ENCODE measurements around the gene HES2.
"Not testable (repeated sequence)": the region's sequence is repeated elsewhere in the genome, so short reads cannot be mapped to it uniquely, and the experiment has no call there.

The HES2 gene

DNA sequence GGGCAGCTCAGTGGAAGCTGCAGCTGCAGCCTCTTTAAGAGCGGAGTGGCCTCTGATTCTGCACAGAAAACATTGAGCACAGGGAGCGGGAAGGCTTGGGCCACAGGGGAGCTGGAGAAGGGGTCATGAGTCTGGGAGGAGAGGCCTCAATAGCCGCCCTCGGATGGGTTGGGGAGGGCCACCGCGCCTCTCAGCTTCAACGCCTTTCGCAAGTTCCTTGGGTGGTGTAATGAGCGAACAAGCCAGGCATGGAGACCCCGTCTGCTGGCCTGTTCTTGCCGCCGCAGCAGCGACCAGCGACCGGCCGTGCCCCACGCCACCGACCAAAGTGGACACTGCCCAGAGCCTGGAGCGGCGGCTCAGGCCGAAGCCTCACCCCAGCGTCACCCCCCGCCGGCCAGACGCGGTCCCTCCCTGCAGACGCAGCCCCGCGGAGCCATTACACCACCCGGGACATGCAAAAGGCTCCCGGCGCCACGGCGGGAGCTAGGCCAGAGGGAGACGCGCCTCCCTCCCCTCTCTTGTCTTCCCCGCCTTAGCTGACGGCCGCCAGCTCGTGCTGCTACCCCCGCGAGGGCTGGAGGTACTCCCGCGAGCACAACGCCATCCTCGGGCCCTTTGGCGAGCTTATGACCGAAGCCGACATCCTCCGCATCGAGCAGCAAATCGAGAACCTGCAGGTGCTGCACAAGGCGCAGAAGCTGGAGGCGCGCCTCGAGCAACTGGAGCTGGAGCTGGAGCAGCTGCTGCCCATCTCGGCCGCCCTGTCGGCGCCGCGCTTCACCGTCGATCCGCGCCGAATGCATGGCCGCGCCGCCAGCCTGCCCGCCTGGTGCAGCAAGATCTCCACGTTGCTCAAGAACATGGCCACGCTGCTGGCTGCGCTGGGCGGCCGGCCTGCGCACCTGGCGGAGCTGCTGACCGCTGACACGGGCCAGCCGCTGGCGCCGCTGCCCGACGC, 34.5 kb upstream of the HES2 start:
- not testable (repeated sequence) for DNase-seq

DNA sequence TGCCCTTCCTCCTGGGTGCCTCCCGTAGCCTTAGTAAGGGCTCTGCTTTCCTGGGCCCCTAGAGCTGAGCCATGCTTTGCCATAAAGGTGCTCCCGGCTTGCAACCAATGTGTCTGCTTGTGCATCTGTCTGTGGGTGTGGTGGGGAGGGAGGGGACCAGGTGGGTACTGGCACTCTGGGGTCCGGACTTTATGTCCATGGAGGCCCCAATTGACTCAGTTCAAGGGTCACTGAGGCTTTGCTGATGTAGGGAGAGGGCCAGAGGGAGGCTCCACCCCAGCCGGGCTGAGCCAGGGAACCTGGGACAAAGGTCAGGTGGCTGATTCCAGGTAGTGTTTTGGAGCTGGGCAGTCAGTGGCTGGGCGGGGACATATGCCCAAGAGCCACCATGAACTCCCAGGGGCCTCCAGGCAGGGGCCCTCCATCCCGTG, 31.2 kb upstream of the HES2 start:
- DNase-seq: no peak

DNA sequence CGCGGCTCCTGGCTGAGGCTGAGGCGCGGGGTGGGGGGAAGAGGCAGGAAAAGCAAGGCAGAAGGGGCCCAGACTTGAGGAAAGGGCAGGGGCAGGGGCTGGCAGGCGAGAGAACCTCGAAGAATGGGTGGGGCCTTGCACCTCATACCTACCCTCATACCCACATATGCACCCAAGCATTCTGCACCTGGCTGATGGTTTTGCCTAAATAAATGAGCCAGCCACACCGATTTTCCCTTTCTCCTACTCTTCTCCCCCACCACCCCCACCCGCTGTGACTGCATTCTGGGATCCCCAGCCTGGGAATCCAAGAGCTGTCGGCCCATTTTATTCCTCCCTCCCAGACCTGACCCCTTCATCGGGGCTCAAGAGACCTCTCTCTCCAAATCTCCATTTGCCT, 30.8 kb upstream of the HES2 start:
- not testable (repeated sequence) for DNase-seq

DNA sequence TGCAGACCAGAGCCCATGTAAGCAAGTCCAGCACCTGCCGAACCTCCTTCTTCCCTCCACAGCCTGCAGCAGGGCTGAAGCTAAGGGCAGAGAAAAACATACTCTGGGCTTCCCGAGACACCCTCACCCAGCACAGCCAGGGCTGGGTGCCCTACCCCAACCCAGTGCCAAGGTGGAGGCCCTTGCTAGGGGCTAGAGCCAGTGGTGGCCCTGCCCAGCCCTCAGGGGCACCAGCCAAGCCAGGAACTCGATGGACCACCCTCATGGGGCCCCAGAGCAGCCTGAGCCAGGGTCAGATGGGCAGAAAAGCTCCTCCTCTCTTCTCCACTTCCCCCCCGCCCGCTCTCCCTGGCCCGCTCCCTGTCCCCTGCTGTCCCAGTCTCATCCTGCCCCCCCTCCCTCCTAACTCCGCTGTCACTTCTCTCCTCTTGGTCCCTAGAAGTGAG, 30.3 kb upstream of the HES2 start:
- no peak for DNase-seq

DNA sequence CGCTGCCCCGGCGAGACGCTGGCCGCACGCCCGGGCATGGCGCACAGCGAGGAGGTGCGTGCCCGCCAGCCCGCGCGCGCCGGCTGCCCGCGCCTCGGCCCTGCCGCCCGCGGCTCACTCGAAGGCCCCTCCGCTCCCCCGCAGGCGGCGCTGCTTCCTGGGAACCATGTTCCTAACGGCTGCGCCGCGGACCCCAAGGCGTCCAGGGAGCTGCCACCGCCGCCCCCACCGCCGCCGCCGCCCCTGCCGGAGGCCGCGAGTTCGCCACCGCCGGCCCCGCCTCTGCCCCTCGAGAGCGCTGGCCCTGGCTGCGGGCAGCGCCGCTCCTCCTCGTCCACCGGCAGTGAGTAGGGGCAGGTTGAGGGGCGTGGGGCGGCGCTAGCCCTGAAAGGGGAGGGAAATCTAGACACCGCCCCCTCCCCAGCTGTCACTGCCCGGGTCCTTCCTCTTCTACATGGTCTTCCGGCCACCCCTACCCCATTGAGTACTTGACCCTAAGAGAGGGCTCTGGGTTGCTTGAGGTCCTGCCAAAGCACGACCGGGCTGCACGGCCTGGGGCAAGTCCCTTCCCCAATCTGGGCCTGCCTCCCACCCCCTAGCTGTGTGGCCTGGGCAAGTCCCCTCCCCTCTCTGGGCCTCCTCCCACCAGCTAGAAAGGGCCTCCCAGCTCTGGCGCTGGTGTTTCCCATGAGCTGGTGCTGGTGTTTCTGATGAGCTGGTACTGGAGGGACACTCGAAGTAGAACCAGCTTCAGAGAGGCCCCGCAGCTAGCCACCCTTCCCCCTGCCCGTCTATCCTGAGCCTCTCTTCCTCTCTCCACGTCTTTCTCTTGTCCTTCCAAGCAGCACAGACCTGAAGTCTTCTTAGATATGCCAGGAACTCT, 29.3 kb upstream of the HES2 start:
- peak; percentile 68 for DNase-seq

DNA sequence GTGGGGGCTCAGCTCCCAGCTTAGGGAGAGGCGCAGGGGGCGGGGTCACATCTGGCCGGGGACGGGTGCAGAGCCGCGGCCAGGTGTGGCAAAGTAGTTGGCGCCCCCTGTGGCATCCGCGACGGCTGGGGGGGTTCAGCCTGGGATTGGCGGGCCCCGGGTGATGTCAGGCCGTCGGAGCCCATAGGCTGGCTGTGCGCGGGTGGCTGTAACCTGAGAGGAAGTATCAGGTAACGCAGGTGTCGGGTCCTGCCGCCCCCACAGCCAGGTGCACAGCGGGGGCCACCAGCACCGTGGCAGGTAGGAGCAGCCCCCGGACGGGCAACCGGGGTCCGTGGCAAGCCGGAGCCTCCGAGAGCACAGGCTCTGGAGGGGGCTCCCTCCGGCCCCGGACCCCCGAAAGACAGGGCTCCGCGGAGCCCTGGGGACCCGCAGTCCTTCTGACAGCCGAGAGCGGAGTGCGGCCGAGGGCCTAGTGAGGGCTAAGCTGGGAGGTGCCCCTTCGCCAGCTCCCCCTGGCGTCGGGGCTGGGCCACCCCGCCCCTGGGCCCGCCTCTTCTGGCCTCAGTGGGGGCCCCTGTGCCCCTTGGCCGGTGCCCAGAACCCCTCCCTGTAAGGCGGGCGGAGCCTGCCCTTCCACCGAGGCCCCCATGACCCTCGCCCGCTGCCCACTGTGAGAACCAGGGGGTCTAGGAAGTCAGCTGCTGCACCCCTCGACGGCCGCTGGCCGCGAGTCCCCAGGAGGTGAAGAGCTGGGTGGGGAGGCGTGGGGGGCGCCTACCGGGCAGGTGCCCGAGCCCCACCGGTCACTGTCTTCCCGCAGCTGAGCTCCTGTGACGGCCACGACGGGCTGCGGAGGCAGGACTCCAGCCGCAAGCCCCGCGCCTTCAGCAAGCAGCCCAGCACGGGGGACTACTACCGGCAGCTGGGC, 28.4 kb upstream of the HES2 start:
- DNase-seq: peak; percentile 74

DNA sequence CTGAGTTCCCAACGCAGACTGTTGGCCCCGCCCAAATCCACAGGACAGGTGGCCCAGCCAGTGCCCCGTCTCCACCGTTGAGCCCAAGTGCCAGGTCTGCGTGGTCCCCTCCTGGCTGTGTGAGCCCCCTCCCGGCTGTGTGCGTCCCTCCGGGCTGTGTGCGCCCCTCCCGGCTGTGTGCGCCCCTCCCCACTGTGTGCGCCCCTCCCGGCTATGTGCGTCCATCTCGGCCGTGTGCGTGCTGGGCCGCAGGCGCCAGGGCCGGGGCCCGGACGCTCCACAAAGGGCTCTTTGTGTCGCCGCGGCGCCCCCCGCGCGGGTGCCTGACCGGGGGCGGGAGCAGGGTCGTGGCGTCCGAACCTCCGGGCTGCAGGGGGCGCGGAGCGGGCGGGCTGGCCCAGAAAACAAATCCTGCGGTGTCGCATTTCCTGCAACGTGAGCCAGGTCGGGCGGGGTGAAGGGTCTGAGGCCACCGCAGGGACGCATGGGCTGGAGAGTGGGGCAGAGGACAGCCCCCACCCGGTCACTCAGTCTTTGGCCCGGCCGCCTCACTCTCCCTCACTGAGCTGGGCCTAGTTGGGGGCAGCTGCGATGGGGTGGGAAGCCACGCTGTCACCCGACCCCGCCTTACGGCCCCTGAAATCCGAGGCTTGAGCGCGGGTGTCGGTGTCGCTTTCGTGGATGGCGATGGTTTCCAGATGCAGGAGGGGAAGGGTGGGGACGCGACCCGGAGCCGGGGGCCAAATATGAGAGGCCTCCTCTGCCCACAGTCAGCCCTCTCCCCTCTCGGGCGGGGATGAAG, 27.5 kb upstream of the HES2 start:
- no peak for DNase-seq

DNA sequence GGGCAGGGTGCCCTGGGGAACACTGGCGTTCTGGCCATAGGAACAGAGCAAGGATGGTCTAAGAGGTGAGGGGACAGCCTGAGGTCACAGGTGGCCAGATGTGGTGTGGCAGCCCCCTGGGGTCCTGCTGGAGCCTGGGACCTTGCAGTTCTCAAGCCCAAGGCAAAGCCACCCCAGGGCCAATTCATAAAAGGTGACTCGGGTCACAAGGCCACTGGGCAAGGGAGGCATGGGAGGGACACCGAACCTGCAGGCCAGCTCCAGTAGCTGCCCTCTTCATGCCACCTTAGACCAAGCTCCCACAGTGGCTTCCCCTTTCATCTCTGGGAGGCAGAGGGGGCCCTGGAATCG, 26.9 kb upstream of the HES2 start:
- no peak for DNase-seq

DNA sequence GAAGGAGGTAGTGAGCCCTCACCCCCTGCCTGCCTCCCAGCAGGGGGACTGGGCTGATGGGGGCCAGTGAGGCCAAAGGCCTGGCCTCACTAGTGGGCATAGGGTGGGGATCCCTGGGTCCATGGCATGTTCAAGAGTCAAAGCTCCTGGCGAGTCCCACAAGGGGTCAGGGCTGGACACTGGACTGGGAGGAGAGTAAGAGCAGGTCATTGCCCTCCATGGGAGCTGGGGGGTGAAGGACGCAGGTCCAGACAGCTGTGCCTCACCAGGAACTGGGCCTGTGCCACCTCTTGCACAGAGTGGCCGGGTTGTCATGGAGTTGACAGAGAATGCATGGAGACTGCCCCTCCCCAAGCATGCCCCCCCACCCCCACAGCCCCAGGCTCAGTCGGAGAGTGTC, 26.2 kb upstream of the HES2 start:
- not testable (repeated sequence) for DNase-seq

DNA sequence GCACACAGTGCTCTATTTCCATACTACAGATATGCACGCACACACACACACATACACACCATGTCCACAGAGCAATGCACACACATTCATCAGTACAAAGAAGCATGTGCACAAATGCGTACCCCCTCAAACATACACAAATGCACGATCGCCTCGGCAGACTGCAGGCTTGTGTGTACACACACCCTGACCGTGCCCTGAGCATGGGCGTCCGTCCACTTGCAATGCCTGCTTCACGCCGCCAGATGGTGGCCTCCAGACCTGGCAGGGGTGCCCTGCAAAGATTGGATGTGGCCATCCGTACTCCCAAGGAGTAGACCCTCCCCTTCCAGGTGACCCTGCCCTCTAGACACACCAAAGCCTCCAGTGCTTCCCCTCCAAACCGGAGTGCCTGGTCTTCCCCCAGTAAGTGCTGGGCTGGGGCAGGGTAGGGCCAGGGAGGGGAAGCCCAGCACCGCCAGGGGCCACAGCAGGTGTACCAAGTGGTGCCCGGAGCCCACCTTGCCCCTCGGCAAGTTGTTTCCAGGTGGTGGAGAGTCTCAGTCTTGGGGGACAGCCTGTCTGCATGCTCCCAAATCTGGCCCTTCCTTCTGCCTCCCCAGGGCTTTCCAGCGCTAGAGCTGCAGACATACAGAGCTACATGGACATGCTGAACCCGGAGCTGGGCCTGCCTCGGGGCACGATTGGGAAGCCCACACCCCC, 25.5 kb upstream of the HES2 start:
- peak; percentile 67 for DNase-seq

DNA sequence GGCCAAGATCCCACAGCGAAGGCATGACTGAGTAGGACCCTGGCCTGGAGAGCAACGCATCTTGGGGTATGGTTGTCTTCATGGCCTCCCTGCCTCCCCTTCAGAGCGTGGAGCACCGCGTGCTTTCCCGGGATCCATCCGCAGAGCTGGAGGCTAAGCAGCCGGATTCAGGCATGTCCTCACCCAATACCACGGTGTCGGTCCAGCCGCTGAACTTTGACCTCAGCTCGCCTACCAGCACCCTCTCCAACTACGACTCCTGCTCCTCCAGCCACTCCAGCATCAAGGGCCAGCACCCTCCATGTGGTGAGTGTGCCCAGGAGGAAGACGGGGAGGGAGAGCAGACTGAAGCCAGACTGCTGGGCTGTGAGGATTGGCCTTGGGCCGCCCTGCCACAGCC, 24.7 kb upstream of the HES2 start:
- DNase-seq: no peak

DNA sequence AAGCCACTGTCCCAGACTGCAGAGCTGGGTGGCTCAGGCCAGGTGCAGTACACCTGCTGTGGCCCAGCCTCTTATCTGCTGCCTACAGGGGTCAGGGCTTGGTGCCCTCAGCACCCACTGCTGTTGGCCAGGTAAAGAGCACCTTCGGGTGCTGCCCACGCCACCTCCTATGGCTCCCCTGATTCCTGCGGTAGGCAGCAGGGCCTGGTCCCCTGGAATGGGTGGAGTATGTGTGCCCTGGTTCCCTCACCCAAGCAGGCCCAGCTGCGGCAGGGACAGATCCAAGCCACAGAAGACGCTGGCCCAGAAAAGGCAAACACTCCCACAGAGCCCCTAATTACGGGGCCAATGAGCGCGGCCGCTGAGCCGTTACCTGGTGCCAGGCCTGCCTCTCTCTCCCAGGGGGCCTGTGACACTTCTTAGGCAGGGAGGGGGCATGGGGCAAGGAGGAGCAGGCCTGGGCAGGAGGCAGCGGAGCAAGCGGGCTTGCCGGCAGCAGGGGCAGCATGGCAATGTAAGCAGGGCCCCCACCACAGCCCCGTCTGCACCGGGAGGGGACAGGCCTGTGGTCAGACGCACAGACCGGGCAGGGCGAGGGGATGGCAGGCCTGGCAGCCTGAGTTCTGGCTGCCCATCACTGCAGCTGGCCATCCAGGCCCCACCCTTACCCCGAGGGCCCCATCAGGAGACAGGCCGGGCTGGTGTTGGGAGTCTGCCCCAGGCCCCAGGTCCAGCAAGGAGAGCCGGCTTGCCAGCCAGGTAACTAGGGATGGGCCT, 23.8 kb upstream of the HES2 start:
- DNase-seq: no peak

DNA sequence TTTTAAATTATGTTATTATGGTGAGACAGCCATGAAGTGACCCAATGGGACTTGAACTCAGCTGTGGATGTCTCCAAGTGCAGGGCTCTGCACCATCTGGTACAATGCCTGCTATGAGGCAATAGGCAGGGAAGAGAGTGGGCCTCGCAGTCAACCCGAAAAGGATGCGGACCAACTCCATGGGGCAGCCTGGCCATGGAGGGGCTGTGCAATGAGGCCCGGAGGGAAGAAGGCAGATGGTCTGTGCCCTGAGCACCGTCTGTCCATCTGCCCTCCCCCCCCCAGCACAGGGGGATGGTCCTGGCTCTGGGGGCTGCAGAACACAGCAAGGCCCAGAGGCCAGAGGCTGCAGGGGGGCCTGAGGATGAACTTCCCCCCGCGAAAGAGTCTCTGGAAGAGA, 21.9 kb upstream of the HES2 start:
- no peak for DNase-seq

DNA sequence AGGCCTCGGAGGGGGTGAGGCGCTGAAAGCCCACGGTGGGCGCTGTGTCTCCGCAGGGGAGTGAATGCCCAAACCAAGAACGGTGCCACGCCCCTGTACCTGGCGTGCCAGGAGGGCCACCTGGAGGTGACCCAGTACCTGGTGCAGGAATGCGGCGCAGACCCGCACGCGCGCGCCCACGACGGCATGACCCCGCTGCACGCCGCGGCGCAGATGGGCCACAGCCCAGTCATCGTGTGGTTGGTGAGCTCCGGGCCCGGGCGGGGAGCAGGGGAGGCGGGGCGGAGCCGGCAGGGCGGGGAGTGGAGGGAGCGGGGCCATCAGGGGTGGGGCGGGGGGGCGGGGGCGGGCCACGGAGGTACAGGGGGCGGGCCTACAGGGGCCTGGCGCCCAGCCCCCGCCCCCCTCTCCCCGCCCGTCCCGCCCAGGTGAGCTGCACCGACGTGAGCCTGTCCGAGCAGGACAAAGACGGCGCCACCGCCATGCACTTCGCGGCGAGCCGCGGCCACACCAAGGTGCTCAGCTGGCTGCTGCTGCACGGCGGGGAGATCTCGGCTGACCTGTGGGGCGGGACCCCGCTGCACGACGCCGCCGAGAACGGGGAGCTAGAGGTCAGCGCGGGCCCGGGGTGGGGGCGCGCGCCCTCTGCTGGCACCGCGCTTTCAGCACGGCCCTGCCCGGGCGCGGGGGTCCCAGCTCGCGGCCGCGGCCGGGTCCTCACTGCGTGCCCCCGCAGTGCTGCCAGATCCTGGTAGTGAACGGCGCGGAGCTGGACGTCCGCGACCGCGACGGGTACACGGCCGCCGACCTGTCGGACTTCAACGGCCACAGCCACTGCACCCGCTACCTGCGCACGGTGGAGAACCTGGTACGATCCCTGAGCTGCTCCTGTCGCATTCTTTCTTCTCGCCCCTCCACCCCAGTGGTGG, 20.7 kb upstream of the HES2 start:
- DNase-seq: peak; percentile 89

DNA sequence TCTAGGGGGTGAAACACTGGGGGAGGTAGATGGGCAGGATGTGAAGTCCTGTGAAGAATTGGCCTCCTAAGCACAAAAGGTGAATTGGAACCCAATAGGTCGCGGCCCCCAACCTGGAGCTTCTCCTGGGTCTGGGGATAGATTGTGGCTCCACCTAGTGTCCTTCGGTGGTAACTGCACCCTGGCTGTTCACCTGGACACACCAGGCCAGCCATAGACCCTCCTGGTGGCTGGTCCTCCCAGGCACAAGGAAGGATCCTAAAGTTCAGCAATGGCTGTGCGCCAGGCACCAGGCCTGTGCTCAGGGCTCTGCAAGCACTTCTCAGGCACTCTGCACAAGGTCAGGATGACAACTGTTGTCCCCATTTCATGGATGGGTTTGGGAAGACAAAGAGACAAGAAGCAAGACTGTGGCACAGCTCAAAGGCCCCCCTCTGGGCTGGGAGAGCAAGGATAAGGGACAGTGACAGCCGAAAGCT, 18.4 kb upstream of the HES2 start:
- peak; percentile 79 for DNase-seq

DNA sequence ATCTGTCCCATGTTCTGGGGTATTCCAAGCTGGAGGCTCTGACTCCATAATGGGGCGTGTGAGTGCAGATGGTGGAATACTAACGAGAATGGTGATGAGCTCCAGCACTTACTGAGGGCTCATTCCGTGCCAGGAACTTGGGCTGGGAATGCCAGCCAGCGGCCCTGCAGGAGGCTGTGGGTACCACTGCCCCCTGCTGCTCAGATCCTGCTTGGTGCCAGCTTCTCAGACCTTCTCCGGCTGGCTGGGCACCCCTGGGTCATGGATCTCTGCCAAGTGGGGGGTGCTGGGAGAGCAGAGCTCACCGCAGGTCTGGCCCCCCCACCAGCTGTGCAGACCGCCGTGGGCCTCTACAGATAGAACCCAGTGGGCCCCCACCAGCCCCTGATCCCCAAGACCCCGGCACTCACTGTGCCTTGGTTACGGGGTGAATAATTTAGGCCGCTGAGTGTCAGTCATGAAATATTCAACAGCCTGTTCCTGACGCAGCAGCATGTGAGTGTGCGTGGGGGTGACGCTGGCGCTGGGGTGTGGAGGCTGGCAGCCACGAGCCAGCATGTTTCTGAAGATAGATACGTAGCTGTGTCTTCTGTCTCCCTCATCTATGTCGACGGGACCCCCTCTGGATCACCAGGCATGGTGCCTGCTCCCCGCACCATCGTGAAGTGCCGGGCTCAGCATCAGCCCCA, 17.4 kb upstream of the HES2 start:
- not testable (repeated sequence) for DNase-seq

DNA sequence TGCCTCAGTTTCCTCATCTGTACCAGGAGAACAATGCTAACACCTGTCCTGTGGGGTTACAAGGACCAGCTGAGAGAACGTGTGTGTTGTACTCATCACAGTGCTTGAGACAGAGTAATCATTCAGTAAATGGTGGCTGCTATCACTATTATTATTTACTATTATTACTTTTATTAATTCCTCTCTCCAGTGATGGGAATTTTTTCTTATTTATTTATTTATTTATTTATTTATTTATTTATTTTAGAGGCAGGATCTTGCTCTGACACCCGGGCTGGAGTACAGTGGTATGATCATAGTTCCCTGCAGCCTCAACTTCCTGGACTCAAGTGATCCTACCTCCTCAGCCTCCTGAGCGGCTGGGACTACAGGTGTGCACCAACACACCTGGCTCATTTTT, 16.6 kb upstream of the HES2 start:
- not testable (repeated sequence) for DNase-seq

DNA sequence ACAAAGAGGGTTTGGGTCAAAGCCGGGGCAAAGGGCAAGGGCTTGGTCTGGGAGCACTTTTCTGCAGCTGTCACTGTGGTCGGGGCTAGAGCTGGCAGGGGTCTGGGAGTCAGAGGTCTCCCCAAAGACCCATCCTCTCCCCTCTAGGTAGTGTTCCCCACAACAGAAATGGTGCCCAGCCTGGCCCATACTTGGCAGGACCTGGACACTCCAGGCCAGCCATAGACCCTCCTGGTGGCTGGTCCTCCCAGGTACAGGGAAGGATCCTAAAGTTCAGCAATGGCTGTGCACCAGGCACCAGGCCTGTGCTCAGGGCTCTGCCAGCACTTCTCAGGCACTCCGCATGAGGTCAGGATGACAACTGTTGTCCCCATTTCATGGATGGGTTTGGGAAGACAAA, 15.8 kb upstream of the HES2 start:
- DNase-seq: no peak
